H1 (cell line): Measurements from ENCODE around the gene NRTN. TPM values are rescaled to one million over a fixed set of nuclear protein-coding genes. Genes with fewer than 3 reads are reported as not detected.

ENCODE experiments used
- CTCF ChIA-PET: fragments of 300-600 bp; sonication (Branson Sonifier 250); formaldehyde crosslinking; loops from one replicate; lab custom pipeline; 2021; ENCODE audit not compliant: partially characterized antibody; lab: Charles Lee
- POLR2A ChIA-PET: fragments of 300-600 bp; sonication (Branson Sonifier 250); formaldehyde crosslinking; loops from one replicate; lab custom pipeline; 2021; ENCODE audit warnings: inconsistent platforms; ENCODE audit not compliant: partially characterized antibody; lab: Charles Lee
- DNase-seq, 2 experiments: peaks; one replicate each; pipeline versions ENCODE4 v3.0.0 to v3.0.0-alpha.2; 2010 to 2022; ENCODE audit warnings: low spot score in 2 of 2, low read depth in 1 of 2, mixed read lengths in 1 of 2
- FAIRE-seq: peaks from 2 replicates; lab custom pipeline; 2011; peaks lifted over from hg19 to GRCh38; lab: Jason Lieb, UNC
- H2AFZ ChIP-seq: 2 replicates; pipeline ENCODE4 v1.8.1; 2012; ENCODE audit warnings: low read length, inconsistent platforms
- H2AK5ac ChIP-seq: 2 replicates; pipeline ENCODE4 v1.6.1; 2013; ENCODE audit warnings: low read depth, low read length
- H2BK120ac ChIP-seq: replicated peaks from 2 replicates; pipeline ENCODE3; 2013; ENCODE audit warnings: low read depth, low read length, inconsistent platforms
- H2BK12ac ChIP-seq: 2 replicates; pipeline ENCODE4 v1.6.1; 2013; ENCODE audit warnings: low read depth, low read length
- H2BK15ac ChIP-seq: 2 replicates; pipeline ENCODE4 v1.6.1; 2013; ENCODE audit warnings: low read length
- H2BK20ac ChIP-seq: 2 replicates; pipeline ENCODE4 v1.6.1; 2013; ENCODE audit warnings: low read length
- H2BK5ac ChIP-seq: 2 replicates; pipeline ENCODE4 v1.6.1; 2013; ENCODE audit warnings: low read depth, low read length
- H3K14ac ChIP-seq: 2 replicates; pipeline ENCODE4 v1.6.1; 2013; ENCODE audit warnings: inconsistent platforms; ENCODE audit not compliant: insufficient read length
- H3K18ac ChIP-seq: 2 replicates; pipeline ENCODE4 v1.6.1; 2013; ENCODE audit warnings: low read length; ENCODE audit errors: extremely low read depth
- H3K23ac ChIP-seq: 2 replicates; pipeline ENCODE4 v1.6.1; 2013; ENCODE audit warnings: inconsistent platforms; ENCODE audit not compliant: insufficient read length
- H3K23me2 ChIP-seq: 2 replicates; pipeline ENCODE4 v1.6.1; 2013; ENCODE audit warnings: low read depth, low read length
- H3K27ac ChIP-seq: 2 replicates; pipeline ENCODE4 v1.6.1; 2011; ENCODE audit warnings: low read depth, low read length, inconsistent platforms
- H3K27me3 ChIP-seq, 4 experiments: replicated peaks in 1 of 4; 1 replicate in 1 of 4; 2 replicates in 3 of 4; pipeline versions ENCODE4 v1.6.1 to v1.8.1; 2011 to 2013; ENCODE audit warnings: low read length in 3 of 4, mild to moderate bottlenecking in 3 of 4, inconsistent platforms in 2 of 4, mixed read lengths in 2 of 4, moderate library complexity in 1 of 4; ENCODE audit not compliant: control insufficient read depth in 3 of 4, insufficient read depth in 3 of 4; ENCODE audit errors: extremely low read depth in 1 of 4
- H3K36me3 ChIP-seq, 4 experiments: 2 replicates each; pipeline versions ENCODE4 v1.6.1 to v1.8.1; 2011 to 2013; ENCODE audit warnings: mild to moderate bottlenecking in 4 of 4, low read length in 3 of 4, moderate library complexity in 2 of 4, control low read depth in 1 of 4, inconsistent platforms in 1 of 4; ENCODE audit not compliant: insufficient read depth in 4 of 4, control insufficient read depth in 2 of 4
- H3K4ac ChIP-seq: replicated peaks from 2 replicates; pipeline ENCODE3; 2013; ENCODE audit warnings: low read length, low read depth, mixed read lengths, inconsistent platforms; ENCODE audit not compliant: insufficient read length
- H3K4me1 ChIP-seq, 4 experiments: replicated peaks in 1 of 4; 1 replicate in 1 of 4; 2 replicates in 3 of 4; pipeline versions ENCODE4 v1.6.1 to v1.8.1; 2011 to 2013; ENCODE audit warnings: low read length in 3 of 4, inconsistent platforms in 2 of 4, mixed read lengths in 1 of 4; ENCODE audit not compliant: insufficient read depth in 4 of 4, control insufficient read depth in 3 of 4
- H3K4me2 ChIP-seq, 2 experiments: 2 replicates each; pipeline versions ENCODE4 v1.6.1 to v1.8.1; 2011 to 2013; ENCODE audit warnings: low read depth in 2 of 2, low read length in 2 of 2, control low read depth in 1 of 2, inconsistent platforms in 1 of 2, mild to moderate bottlenecking in 1 of 2; ENCODE audit not compliant: insufficient read depth in 1 of 2
- H3K4me3 ChIP-seq, 4 experiments: fragments of 200-600, 300-600 bp in 1 of 4; sonication (generic), shearing (Covaris generic), sonication (Bioruptor Twin) in 1 of 4; 2 replicates each; pipeline versions ENCODE4 v1.5.1 to v1.8.1; 2011 to 2016; ENCODE audit warnings: low read length in 4 of 4, low read depth in 3 of 4, control low read depth in 2 of 4, inconsistent platforms in 2 of 4, mild to moderate bottlenecking in 2 of 4, mixed read lengths in 1 of 4, moderate library complexity in 1 of 4; ENCODE audit not compliant: insufficient read depth in 2 of 4; ENCODE audit errors: extremely low read depth in 1 of 4
- H3K56ac ChIP-seq: replicated peaks from 2 replicates; pipeline ENCODE3; 2013; ENCODE audit warnings: low read depth, mild to moderate bottlenecking, mixed read lengths, low read length, inconsistent platforms; ENCODE audit not compliant: insufficient read length
- H3K79me1 ChIP-seq: 2 replicates; pipeline ENCODE4 v1.6.1; 2013; ENCODE audit warnings: low read depth, low read length, control low read depth
- H3K79me2 ChIP-seq, 2 experiments: 2 replicates each; pipeline versions ENCODE4 v1.6.1 to v1.8.1; 2012 to 2013; ENCODE audit warnings: low read length in 2 of 2, mild to moderate bottlenecking in 2 of 2, inconsistent platforms in 1 of 2; ENCODE audit not compliant: insufficient read depth in 2 of 2, control insufficient read depth in 1 of 2
- H3K9ac ChIP-seq, 4 experiments: replicated peaks in 1 of 4; 1 replicate in 1 of 4; 2 replicates in 3 of 4; pipeline versions ENCODE4 v1.6.1 to v1.8.1; 2011 to 2013; ENCODE audit warnings: low read depth in 3 of 4, low read length in 3 of 4, control low read depth in 2 of 4, mild to moderate bottlenecking in 2 of 4, moderate library complexity in 2 of 4, inconsistent platforms in 1 of 4; ENCODE audit errors: extremely low read depth in 1 of 4
- H3K9me3 ChIP-seq, 2 experiments: 2 replicates each; pipeline versions ENCODE4 v1.6.1 to v1.8.1; 2012 to 2013; ENCODE audit warnings: mild to moderate bottlenecking in 2 of 2, moderate library complexity in 2 of 2, control low read depth in 1 of 2, inconsistent platforms in 1 of 2, low read depth in 1 of 2, low read length in 1 of 2, mixed read lengths in 1 of 2; ENCODE audit not compliant: insufficient read depth in 2 of 2
- H4K20me1 ChIP-seq, 2 experiments: replicated peaks in 1 of 2; 2 replicates each; pipeline versions ENCODE3 to v1.8.1; 2011 to 2013; ENCODE audit warnings: inconsistent platforms in 2 of 2, low read length in 2 of 2, mild to moderate bottlenecking in 1 of 2; ENCODE audit not compliant: insufficient read depth in 2 of 2, control insufficient read depth in 1 of 2
- H4K5ac ChIP-seq: 2 replicates; pipeline ENCODE4 v1.6.1; 2013; ENCODE audit warnings: low read length, low read depth, mixed read lengths, inconsistent platforms; ENCODE audit not compliant: insufficient read length
- H4K8ac ChIP-seq: 2 replicates; pipeline ENCODE4 v1.8.0; 2013; ENCODE audit warnings: mild to moderate bottlenecking, moderate library complexity, low read length, inconsistent platforms; ENCODE audit not compliant: insufficient read depth; ENCODE audit errors: extremely low read depth
- H4K91ac ChIP-seq: replicated peaks from 2 replicates; pipeline ENCODE3; 2013; ENCODE audit warnings: low read length, mixed read lengths, inconsistent platforms; ENCODE audit not compliant: insufficient read length
- BACH1 ChIP-seq: IDR thresholded peaks from 2 replicates; pipeline ENCODE4 v1.6.1; 2012; ENCODE audit warnings: low read length, improper control_type of control experiment
- CREB1 ChIP-seq: IDR thresholded peaks from 2 replicates; pipeline ENCODE4 v1.6.1; 2012; ENCODE audit warnings: inconsistent platforms
- FOSL1 ChIP-seq: IDR thresholded peaks from 2 replicates; pipeline ENCODE4 v1.6.1; 2011; ENCODE audit warnings: mild to moderate bottlenecking, low read depth, low read length, moderate library complexity; ENCODE audit not compliant: insufficient read depth
- GTF2F1 ChIP-seq: IDR thresholded peaks from 2 replicates; pipeline ENCODE4 v1.6.1; 2012; ENCODE audit warnings: low read depth, low read length, improper control_type of control experiment, borderline replicate concordance
- KDM1A ChIP-seq: fragments of 200-600, 300-600 bp; sonication (generic); IDR thresholded peaks from 2 replicates; pipeline ENCODE4 v1.7.1; 2016; ENCODE audit warnings: mild to moderate bottlenecking, low read length, borderline replicate concordance
- KDM4A ChIP-seq: IDR thresholded peaks from one replicate; pipeline ENCODE4 v1.7.1; 2012; ENCODE audit warnings: low read depth, mild to moderate bottlenecking, moderate library complexity, low read length, inconsistent platforms; ENCODE audit not compliant: severe bottlenecking
- MAFK ChIP-seq: IDR thresholded peaks from 2 replicates; pipeline ENCODE4 v1.6.1; 2012; ENCODE audit warnings: low read depth, mild to moderate bottlenecking, improper control_type of control experiment, low read length
- RFX5 ChIP-seq: IDR thresholded peaks from 2 replicates; pipeline ENCODE4 v1.6.1; 2011; ENCODE audit warnings: low read depth, low read length, improper control_type of control experiment, borderline replicate concordance
- RXRA ChIP-seq: IDR thresholded peaks from 2 replicates; pipeline ENCODE4 v1.6.1; 2011; ENCODE audit warnings: low read depth, mild to moderate bottlenecking, low read length, moderate library complexity; ENCODE audit not compliant: insufficient read depth
- SAP30 ChIP-seq: fragments of 300-600 bp; sonication (generic); IDR thresholded peaks from 2 replicates; pipeline ENCODE4 v1.7.1; 2012; ENCODE audit warnings: low read length, moderate library complexity, mild to moderate bottlenecking, inconsistent platforms; ENCODE audit not compliant: insufficient read depth, insufficient replicate concordance
- SP1 ChIP-seq: IDR thresholded peaks from 2 replicates; pipeline ENCODE4 v1.6.1; 2011; ENCODE audit warnings: low read depth, low read length
- WGBS, 2 experiments: shearing (Covaris generic) in 1 of 2; methylation state at CpG; one replicate each; pipeline versions ENCODE4 v1.1.6 to v1.1.7; 2013 to 2015; ENCODE audit warnings: low lambda C conversion rate in 2 of 2, mixed read lengths in 2 of 2, inconsistent platforms in 1 of 2, low coverage in 1 of 2, missing lambda C conversion rate in 1 of 2; ENCODE audit not compliant: insufficient replicate concordance in 2 of 2, insufficient coverage in 1 of 2, insufficient read length in 1 of 2; ENCODE audit errors: extremely low coverage in 1 of 2, missing lambda C conversion rate in 1 of 2; 5-methylcytosine and 5-hydroxymethylcytosine counted together
- polyA plus RNA-seq, 7 experiments: library from polyadenylated mRNA; depleted of rRNA in 3 of 7; stranded (reverse) in 5 of 7; unstranded in 2 of 7; fragments of >200 nt in 5 of 7; fragments of 200-250 nt in 2 of 7; gene quantifications; 1 replicate in 5 of 7; 2 replicates in 1 of 7; 4 replicates in 1 of 7; pipeline versions ENCODE4 v1.2.1 to v1.2.3, GENCODE V29; 2011 to 2013; ENCODE audit warnings: missing spikeins in 2 of 7, mixed read lengths in 2 of 7
- total RNA-seq: library from RNA; stranded (reverse); fragmentation: NEBNext Ultra II Directional; extraction: Animal tissue kit (Norgen Biotek cat#: 25700); gene quantifications from 2 replicates; pipeline ENCODE4 v1.2.1, GENCODE V29; 2021
- TF ChIP-seq, protein P1 (sequence below): IDR thresholded peaks from 2 replicates; pipeline ENCODE4 v1.6.1; 2011; ENCODE audit warnings: low read depth, mild to moderate bottlenecking, low read length; ENCODE audit not compliant: insufficient read depth

The NRTN gene
- total and polyA plus RNA-seq, 2 of the 8 experiments (the other 6 are each of a cell fraction or from before 2014, with no cell fraction given) = 3.9 to 5.3 TPM

DNA sequence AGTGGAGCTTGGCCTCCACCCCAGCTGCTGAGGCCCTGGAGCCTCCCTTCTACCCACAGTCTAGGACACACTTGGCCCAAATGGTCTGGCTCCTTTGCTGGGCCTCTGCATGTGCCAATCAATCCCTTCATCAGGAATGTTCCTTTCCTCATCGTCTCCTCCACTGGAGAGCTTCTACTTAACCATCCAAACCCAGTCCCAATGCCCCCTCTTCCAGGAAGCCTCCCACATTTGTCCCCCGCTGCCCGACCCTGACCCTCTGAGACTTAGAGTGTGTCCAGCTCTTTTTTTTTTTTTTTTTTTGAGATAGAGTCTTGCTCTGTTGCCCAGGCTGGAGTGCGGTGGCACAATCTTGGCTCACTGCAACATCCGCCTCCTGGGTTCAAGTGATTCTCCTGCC lies 16.4 kb upstream of the NRTN start:
- Histone ChIP-seq H3K4ac (no peak overlapping the region), H3K4me2 (no peak overlapping the region), H3K4me3 (no peak overlapping the region), H3K9me3 (no peaks in the 10 kb centered on the region), H4K5ac (no peak overlapping the region), H4K20me1 (peaks cover 0 to 10% of the 10 kb centered on the region in 2 experiments), H3K9ac (no peak overlapping the region), H4K91ac (no peak overlapping the region), H3K18ac (no peak overlapping the region), H2BK20ac (no peak overlapping the region), H3K79me2 (no peaks in the 10 kb centered on the region), H2BK120ac (no peak overlapping the region), H3K14ac (no peak overlapping the region), H3K56ac (no peak overlapping the region), H3K27me3 (no peaks in the 10 kb centered on the region), H2AK5ac (no peak overlapping the region), H3K27ac (no peak overlapping the region), H2BK5ac (no peak overlapping the region), H3K23me2 (peaks cover 3% of the 10 kb centered on the region; the same call in 1 of the 2 replicates), H3K23ac (no peak overlapping the region), H3K79me1 (peaks cover 5% of the 10 kb centered on the region; the same call in 1 of the 2 replicates), H3K36me3 (peaks cover 20 to 40% (median 34%) of the 10 kb centered on the region in 4 experiments), H2BK15ac (no peak overlapping the region), H2BK12ac (no peak overlapping the region), H2AFZ (no peak overlapping the region), H4K8ac (no peak overlapping the region), H3K4me1 (no peaks in the 10 kb centered on the region; a peak in 1 of 7 replicates)
- DNase-seq (no peak), FAIRE-seq (no peak)
- POLR2A ChIA-PET = interaction anchor here (0.5 to 4.5 kb wide), 5 partner anchors 9 to 127 kb away, joined by 3 to 32 read pairs (median 18); no protein-coding TSS in a partner anchor
- CTCF ChIA-PET = interaction anchor here (2.7 kb wide), 1 partner anchor 14 kb away, joined by 9 read pairs; no protein-coding TSS in a partner anchor
- TF ChIP-seq MAFK = no peak
- TF ChIP-seq, protein P1, sequence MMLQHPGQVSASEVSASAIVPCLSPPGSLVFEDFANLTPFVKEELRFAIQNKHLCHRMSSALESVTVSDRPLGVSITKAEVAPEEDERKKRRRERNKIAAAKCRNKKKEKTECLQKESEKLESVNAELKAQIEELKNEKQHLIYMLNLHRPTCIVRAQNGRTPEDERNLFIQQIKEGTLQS = no peak
- no peak for TF ChIP-seq KDM1A
- TF ChIP-seq BACH1 = no peak
- TF ChIP-seq GTF2F1 = no peak
- no peak for TF ChIP-seq SAP30
- no peak for TF ChIP-seq KDM4A
- no peak for TF ChIP-seq SP1
- no peak for TF ChIP-seq RXRA
- no peak for TF ChIP-seq FOSL1
- no peak for TF ChIP-seq RFX5
- TF ChIP-seq CREB1 = no peak
- 89% methylated on average over 1 of the region's 5 CpGs; no CpG with 5 or more reads in 1 of the 2 experiments for WGBS, 2 experiments
